ENCODE data around the gene RALGPS1. TPM values are rescaled to one million over a fixed set of nuclear protein-coding genes. Genes with fewer than 3 reads are reported as not detected.

Gene RALGPS1
- total RNA-seq, 2 donors from 2014 or later: 9.7 to 17.7 TPM

DNA sequence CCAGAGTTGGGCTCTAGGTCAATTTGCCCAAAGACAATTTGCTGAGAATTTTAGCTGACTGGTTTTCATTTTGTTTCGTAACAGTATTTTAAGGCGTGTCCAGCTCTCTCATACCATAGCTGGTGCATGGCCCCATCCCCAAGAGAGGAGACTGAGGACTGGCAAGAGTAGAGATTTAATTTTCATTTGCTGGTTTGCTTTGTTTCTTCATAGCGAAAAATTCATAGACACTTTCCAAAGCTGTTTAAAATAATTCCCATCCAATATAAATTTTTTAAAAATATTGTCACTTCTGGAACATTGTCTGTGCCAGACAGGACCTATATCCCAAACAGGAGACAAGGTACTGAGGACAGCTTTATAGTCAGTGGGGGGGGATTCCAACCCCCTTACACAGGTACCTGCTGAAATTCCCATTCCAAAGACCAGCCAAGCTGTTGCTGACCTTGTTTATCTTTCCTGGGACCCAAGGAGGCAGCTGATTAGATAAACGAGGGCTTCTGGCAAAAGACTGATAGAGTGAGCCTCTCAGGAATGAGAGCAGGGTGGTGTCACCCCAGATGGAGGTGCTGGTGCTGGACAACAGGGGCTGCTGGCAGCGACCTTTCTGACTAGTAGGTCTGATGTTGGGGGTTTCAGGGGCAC is 214.6 kb downstream of the RALGPS1 start:
- Histone ChIP-seq H3K4me1 (peaks cover 3 to 57% of the 10 kb centered on the region in 2 donors), H3K27ac (peak overlapping the region; percentile 87 to 95), H3K4me3 (no peak overlapping the region), H3K36me3 (no peaks in the 10 kb centered on the region), H3K27me3 (no peaks in the 10 kb centered on the region), H3K9me3 (no peaks in the 10 kb centered on the region)
- no peak for DNase-seq (ENCODE audit: low spot score)
- TF ChIP-seq, protein P1, sequence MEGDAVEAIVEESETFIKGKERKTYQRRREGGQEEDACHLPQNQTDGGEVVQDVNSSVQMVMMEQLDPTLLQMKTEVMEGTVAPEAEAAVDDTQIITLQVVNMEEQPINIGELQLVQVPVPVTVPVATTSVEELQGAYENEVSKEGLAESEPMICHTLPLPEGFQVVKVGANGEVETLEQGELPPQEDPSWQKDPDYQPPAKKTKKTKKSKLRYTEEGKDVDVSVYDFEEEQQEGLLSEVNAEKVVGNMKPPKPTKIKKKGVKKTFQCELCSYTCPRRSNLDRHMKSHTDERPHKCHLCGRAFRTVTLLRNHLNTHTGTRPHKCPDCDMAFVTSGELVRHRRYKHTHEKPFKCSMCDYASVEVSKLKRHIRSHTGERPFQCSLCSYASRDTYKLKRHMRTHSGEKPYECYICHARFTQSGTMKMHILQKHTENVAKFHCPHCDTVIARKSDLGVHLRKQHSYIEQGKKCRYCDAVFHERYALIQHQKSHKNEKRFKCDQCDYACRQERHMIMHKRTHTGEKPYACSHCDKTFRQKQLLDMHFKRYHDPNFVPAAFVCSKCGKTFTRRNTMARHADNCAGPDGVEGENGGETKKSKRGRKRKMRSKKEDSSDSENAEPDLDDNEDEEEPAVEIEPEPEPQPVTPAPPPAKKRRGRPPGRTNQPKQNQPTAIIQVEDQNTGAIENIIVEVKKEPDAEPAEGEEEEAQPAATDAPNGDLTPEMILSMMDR (IDR thresholded peaks at IDR 0.05): no peak

DNA sequence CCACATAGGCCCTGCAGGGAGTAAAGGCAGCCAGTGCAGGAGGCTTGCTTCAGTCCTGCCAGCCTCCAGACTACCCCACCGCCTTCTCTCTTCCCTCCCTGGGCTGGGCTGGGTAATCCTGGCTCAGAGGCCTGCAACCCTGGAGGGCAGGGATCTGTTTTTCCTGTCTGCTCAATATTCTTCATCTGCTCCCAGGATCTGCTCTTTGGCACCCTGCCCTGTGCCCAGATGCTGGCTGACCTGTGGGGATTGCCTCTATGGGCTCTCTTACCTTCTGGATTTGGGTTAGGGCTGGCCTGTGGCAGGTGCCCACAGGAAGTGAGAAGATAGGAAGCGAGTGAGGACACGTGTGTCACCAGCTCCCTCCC is 215.1 kb downstream of the RALGPS1 start:
- Histone ChIP-seq H3K4me1 (peaks cover 3 to 62% of the 10 kb centered on the region in 2 donors), H3K9me3 (no peaks in the 10 kb centered on the region), H3K27me3 (no peaks in the 10 kb centered on the region), H3K4me3 (no peak overlapping the region), H3K27ac (peak overlapping the region; percentile 87 to 95), H3K36me3 (no peaks in the 10 kb centered on the region)
- no peak for DNase-seq (ENCODE audit: low spot score)
- TF ChIP-seq, protein P1 (IDR thresholded peaks at IDR 0.05): no peak

DNA sequence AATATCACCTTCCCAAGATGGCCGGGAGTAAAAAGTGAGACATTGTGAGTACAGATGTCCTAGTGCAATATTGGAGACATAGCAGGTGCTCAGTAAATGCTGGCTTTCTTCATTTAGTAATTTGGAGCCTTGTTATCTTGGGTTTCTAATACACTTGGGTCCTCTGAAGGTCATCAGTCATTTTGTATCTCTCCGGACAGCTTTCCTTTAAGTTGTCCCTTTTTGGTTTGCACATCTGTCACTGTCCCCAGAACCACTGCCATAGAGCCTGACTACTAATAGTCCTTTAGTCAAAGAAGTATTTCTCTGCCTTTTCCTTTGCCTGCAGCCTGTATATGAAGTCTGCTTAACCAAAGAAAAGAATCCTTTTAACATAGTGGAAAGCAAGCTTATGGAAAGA is 215.7 kb downstream of the RALGPS1 start:
- TF ChIP-seq, protein P1 (IDR thresholded peaks at IDR 0.05): no peak
- Histone ChIP-seq H3K4me1 (peaks cover 3 to 67% of the 10 kb centered on the region in 2 donors), H3K9me3 (no peaks in the 10 kb centered on the region), H3K36me3 (no peaks in the 10 kb centered on the region), H3K27ac (peak overlapping the region; percentile 87 to 95), H3K27me3 (no peaks in the 10 kb centered on the region), H3K4me3 (no peak overlapping the region)
- no peak for DNase-seq (ENCODE audit: low spot score)

DNA sequence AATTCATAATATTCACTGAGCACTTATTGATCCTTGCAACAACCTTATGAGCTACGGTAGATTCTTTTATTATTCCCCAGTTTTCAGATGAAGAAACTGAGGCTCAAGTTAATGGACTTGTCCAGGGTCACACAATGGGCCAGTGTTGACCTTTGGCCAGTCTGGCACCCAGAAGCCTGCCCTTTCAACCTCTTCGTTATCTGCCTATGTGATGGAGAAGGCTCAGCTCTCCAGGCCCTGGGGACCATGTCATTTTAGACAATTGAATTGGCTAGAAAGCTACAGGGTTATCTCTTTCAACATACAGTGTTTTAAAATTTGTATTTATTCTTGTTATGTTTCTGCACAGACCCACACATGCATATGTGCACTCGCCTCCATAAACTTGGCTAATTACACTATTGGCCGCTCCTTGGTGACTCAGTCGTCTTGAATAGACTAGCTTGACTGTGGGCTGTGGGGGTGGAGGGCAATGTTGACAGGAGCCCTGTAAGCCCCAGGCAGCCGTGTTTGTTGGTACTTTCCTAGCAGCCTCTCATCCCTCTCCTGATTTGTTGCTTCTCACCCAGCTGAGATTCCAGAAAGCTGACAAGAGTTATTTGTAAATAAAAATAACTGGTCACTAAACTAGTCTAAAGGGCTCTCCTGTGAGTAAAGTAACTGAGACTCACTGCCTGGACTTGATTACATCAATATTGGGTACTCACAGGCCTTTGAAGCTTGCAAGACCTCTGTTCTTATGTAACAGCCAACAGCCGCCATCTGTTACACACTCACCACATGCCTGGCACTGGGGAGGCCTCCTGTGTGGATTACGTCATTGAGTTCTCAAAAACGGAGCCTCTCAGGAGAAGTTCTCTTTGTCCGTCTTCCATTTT is 216.3 kb downstream of the RALGPS1 start:
- no peaks in the 10 kb centered on the region for H3K9me3 ChIP-seq
- peaks cover 3 to 74% of the 10 kb centered on the region in 2 donors for H3K4me1 ChIP-seq
- H3K27me3 ChIP-seq: no peaks in the 10 kb centered on the region
- no peak overlapping the region for H3K4me3 ChIP-seq
- TF ChIP-seq, protein P1 (IDR thresholded peaks at IDR 0.05): no peak
- peak; percentile 86 for DNase-seq (ENCODE audit: low spot score)
- no peaks in the 10 kb centered on the region for H3K36me3 ChIP-seq
- peak overlapping the region; percentile 87 to 95 for H3K27ac ChIP-seq

DNA sequence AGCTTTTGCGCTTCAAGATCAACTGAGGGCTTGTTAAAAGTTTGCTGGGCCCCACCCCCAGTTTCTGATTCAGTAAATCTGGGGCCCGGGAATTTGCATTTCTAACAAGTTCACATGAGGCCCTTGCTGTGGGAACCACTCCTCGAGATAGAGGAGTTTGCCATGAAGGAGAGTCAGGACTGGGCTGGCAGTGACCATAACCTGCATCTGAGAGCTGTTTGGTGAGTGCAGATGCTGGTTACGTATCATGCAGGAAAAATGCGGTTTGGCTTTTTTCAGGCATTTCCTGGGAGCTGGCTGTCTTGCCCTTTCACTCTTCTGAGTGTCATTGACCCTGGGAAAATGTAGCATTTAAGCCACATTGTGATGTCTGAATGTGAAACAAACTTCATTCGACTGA is 217.3 kb downstream of the RALGPS1 start:
- Histone ChIP-seq H3K27ac (peak overlapping the region; percentile 87 to 95), H3K4me3 (no peak overlapping the region), H3K27me3 (no peaks in the 10 kb centered on the region), H3K4me1 (peaks cover 3 to 82% of the 10 kb centered on the region in 2 donors), H3K36me3 (no peaks in the 10 kb centered on the region), H3K9me3 (no peaks in the 10 kb centered on the region)
- DNase-seq (ENCODE audit: low spot score): no peak
- TF ChIP-seq, protein P1 (IDR thresholded peaks at IDR 0.05): no peak

Data from right atrium auricular region (tissue), 2 donors.